ENCODE data around the gene WDR81.
A peak's percentile ranks its signal among the peaks of the same experiment; 100 is the strongest.

GRCh38 chr17:1783834-1784611 lies 59.5 kb downstream of the WDR81 start:
- TF ChIP-seq CTCF (conservative IDR thresholded peaks at IDR 0.05; ENCODE audit: low read length) (peak; percentile 49), EZH2phosphoT487 (IDR thresholded peaks at IDR 0.05; ENCODE audit: borderline replicate concordance) (no peak)
